HFF-Myc (cell line): Measurements from ENCODE around the gene ZNF862.

Experiments
- DNase-seq: peaks from one replicate; pipeline ENCODE4 v3.0.0-alpha.2; 2011; ENCODE audit warnings: low read depth; ENCODE audit errors: extremely low read depth
- H3K4me3 ChIP-seq: replicated peaks from 2 replicates; pipeline ENCODE4 v1.5.1; 2011; ENCODE audit warnings: low read depth, mild to moderate bottlenecking, control low read depth, low read length
- TF ChIP-seq, protein P1 (sequence below): IDR thresholded peaks from 2 replicates; pipeline ENCODE4 v1.5.1; 2012; ENCODE audit warnings: mild to moderate bottlenecking, low read depth, low read length, control low read depth; ENCODE audit errors: missing control alignments

The ZNF862 gene

DNA sequence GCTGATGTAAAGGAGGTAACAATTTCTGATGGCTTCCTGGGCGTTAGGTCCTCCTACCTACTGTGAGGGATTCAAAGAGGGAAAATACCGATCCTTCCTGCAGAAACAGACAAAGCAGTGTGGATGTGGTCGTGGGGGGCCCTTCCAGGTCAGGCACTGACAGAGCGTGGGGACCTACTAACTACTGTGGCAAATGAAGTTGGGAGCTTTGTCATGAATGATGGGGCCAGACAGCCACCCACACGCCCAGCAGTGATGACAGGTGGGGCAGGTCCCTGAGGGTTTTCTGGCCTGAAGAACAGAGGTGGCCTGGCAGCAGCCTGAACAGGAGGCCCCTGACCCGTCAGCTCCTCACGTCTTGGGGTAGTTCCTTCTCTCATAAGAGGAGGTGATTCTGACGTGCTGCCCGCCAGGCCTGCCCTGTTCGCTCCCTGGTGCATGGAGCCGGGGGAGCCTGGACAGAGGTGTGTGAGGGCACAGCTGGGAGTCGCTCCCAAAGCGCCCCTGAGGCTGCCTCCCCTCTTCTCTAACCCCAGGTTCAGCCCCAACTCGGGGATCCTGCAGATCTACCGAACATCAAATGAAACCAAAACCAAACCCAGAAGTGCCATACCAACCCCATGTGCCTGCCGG lies 39.8 kb downstream of the ZNF862 start:
- TF ChIP-seq, protein P1, sequence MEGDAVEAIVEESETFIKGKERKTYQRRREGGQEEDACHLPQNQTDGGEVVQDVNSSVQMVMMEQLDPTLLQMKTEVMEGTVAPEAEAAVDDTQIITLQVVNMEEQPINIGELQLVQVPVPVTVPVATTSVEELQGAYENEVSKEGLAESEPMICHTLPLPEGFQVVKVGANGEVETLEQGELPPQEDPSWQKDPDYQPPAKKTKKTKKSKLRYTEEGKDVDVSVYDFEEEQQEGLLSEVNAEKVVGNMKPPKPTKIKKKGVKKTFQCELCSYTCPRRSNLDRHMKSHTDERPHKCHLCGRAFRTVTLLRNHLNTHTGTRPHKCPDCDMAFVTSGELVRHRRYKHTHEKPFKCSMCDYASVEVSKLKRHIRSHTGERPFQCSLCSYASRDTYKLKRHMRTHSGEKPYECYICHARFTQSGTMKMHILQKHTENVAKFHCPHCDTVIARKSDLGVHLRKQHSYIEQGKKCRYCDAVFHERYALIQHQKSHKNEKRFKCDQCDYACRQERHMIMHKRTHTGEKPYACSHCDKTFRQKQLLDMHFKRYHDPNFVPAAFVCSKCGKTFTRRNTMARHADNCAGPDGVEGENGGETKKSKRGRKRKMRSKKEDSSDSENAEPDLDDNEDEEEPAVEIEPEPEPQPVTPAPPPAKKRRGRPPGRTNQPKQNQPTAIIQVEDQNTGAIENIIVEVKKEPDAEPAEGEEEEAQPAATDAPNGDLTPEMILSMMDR: no peak
- no peak overlapping the region for H3K4me3 ChIP-seq
- no peak for DNase-seq

DNA sequence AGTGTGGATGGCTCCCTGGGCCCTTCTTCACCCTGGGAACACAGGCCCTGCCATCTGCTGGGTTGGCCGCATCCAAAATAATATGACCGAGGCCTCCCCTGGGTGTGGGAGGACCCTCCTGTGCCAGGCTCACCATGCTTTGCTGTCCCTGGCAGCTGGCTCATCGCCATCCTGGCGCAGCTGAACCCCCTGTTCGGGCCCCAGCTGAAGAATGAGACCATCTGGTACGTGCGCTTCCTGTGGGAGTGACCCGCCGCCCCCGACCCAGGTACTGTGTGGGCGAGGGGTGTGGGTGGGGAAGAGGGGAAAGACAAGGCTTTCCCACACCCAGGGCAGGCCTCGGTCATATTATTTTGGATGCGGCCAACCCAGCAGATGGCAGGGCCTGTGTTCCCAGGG lies 40.3 kb downstream of the ZNF862 start:
- no peak for DNase-seq
- no peak overlapping the region for H3K4me3 ChIP-seq
- TF ChIP-seq, protein P1: no peak

DNA sequence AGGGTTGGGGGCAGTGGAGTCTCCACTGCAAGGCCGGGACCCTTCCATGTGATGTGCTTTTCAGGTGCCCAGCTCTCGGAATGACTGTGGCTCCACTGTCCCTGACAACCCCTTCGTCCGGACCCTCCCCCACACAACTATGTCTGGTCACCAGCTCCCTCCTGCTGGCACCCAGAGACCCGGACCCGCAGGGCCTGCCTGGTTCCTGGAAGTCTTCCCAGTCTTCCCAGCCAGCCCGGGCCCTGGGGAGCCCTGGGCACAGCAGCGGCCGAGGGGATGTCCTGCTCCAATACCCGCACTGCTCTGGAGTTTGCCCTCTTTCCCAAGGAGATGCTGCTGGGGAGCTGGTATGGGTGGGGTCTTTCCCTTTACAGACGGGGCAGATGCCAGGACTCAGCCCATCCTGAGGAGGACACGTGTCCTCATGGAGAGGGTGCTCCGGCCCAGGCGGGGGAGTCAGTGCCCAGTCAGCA lies 41.1 kb downstream of the ZNF862 start:
- no peak overlapping the region for H3K4me3 ChIP-seq
- TF ChIP-seq, protein P1: no peak
- no peak for DNase-seq

DNA sequence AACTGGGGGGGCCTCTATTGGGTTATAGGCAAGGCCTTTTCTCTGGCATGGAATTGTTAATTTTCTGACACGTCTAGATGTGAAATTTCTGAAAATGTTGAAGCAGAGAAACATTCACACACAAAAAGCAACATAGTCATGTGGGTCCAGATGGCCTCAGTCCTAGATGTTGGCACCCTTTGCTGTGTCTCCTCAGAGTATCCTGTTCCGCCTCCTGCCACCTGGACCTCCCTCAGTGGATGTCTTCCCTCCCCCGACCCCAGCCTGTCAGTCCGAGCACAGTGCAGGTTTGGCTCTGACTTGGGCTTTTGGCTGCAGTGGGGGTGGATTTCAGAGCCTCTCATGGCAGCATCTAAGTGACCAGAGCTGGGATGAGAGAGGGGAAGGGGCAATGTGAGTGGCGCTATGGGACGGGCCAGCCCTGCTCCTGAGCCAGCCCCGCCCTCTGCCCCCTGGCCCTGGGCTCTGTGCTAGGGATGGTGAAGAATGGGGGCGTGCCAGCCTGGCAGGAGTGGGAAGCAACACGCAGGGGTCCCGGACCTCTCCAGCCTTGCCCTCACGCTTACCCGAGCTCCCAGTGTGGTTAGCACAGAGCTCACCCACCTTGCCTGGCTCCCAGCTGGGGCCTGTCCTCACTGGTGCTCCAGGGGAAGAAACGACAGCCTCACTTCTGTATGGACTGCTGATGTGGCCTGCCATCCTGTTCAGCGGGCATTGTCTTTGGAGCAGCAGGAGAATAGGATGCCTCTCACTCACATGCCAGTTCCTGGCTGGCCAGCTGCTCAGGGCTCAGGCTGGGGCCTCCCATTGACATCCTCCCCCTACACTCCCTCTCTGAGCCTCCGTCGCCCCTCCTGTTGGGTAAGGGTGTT lies 41.8 kb downstream of the ZNF862 start:
- H3K4me3 ChIP-seq: no peak overlapping the region
- DNase-seq: no peak
- TF ChIP-seq, protein P1: no peak

DNA sequence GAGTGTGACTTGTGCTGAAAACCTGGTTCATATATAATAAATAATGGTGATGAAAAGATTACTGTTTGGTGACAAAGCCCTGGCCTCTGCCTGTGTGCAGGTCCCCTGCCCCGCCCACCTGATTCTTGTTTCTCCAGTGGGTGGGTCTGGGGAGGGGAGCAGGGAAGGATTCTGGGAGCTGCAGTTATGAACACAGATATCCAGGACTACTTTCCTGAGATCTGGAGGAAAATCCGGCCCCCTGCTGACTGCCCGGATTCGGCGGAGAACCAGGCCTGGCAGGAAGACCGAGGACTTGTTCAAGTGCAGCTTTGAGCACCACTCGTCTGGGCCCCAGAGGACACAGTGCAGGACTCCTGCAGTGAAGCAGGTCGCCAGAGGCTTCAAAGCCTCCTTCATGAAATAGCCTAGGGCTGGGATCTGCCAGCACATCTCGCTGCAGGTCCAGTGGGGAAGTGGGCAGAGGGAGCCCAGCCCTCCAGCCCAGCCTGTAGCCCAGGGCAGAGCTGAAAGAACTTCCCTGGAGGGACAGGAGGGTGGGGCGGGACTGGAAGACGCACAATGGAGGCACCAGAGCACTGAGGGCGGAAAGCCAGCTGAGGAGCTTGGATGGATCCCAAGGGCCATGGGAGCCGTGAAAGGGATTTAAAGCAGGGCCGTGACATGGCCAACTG lies 42.6 kb downstream of the ZNF862 start:
- no peak for DNase-seq
- no peak overlapping the region for H3K4me3 ChIP-seq
- TF ChIP-seq, protein P1: no peak

DNA sequence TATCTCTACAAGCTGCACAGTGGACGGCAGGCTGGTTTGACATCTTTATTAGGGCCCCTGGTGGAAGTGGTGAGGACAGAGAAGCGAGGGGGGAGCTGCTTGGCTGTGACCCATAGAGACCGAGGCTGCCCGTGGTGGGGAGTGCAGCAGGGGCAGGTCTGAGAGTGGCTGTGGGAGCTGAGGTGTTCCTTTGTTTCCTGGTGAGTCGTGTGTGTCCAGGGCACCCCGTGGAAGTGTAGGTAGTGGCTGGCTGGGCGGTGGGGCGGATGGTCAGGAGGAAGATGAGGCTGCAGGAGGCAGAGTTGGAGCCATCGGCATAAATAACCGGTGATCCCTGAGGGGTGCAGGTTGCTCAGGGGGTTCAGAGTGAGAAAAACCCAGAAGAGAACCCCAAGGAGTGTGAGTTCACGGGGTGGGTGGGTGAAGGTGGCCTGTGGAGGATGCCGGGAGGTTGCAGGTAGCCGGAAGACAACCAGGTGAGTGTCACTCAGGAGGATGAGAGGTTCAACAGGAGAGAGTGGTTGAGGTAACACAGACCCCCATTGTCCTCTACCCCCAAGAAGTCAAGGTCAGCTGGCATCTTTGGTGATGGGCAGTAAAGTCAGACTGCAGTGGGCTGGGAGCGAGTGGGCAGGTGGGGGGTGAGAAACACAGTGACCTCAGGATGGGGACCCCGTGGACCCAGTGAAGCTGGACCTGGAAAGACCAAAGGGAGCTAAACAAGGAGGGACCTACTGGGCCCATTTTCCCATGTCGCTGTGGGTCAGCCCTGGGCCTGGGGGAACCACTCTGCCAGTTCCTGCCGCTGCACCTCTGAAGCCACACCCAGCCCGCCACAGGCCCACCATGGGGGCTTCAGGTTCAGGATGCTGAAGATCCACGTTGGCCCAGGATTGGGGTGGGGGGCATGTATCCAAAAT lies 43.4 kb downstream of the ZNF862 start:
- no peak for DNase-seq
- TF ChIP-seq, protein P1: no peak

More for the DNA sequence above, 43.4 kb downstream of the ZNF862 start:
- H3K4me3 ChIP-seq: no peak overlapping the region
